ENCODE results near the gene SRP9. TPM values are rescaled to one million over a fixed set of nuclear protein-coding genes. Genes with fewer than 3 reads are reported as not detected.
A peak's percentile ranks its signal among the peaks of the same experiment; 100 is the strongest.

Gene SRP9
- total and polyA plus RNA-seq, 9 donors, result 151 to 239 (median 187) TPM

GRCh38 chr1:225815526-225816178 lies 38.0 kb downstream of the SRP9 start:
- no peak overlapping the region for H3K4me3 ChIP-seq
- H3K27me3 ChIP-seq, result no peaks in the 10 kb centered on the region
- no peaks in the 10 kb centered on the region for H3K36me3 ChIP-seq
- peaks cover 62% of the 10 kb centered on the region for H3K4me1 ChIP-seq (ENCODE audit: insufficient read depth)
- TF ChIP-seq POLR2A (IDR thresholded peaks at IDR 0.05) (no peak), EP300 (IDR thresholded peaks at IDR 0.05) (no peak), CTCF (IDR thresholded peaks at IDR 0.05) (no peak)
- H3K9me3 ChIP-seq, result no peaks in the 10 kb centered on the region
- H3K27ac ChIP-seq, result peak overlapping the region; percentile 73 to 89
- intact Hi-C loops (cut with DNase I), result no loop called here
- no peak for DNase-seq
- 86 to 90% (median 89%) methylated on average over 17 of the region's 17 CpGs for WGBS, 3 donors

- Histone ChIP-seq H3K4me3 (peak overlapping the region; percentile 6), H3K9me3 (no peaks in the 10 kb centered on the region), H3K36me3 (no peaks in the 10 kb centered on the region), H3K27ac (peak overlapping the region; percentile 78 to 89), H3K27me3 (no peaks in the 10 kb centered on the region), H3K4me1 (ENCODE audit: insufficient read depth) (peaks cover 67% of the 10 kb centered on the region)
- TF ChIP-seq EP300 (IDR thresholded peaks at IDR 0.05) (no peak), CTCF (IDR thresholded peaks at IDR 0.05) (no peak), POLR2A (IDR thresholded peaks at IDR 0.05) (no peak)
- 1 to 6% (median 5%) methylated on average over 17 of the region's 17 CpGs for WGBS, 3 donors
- intact Hi-C loops (cut with DNase I), result no loop called here
- DNase-seq, result peak; percentile 80 to 88 (median 85)
Observed at GRCh38 chr1:225816643-225817538, 39.3 kb downstream of the SRP9 start.

- Histone ChIP-seq H3K4me1 (ENCODE audit: insufficient read depth) (peaks cover 67% of the 10 kb centered on the region), H3K36me3 (no peaks in the 10 kb centered on the region), H3K9me3 (no peaks in the 10 kb centered on the region), H3K27ac (peak overlapping the region; percentile 78 to 89), H3K4me3 (no peak overlapping the region), H3K27me3 (no peaks in the 10 kb centered on the region)
- DNase-seq, result peak; percentile 70 to 79 (median 75)
- WGBS, 3 donors, result 10 to 20% (median 15%) methylated on average over 8 of the region's 8 CpGs
- TF ChIP-seq CTCF (IDR thresholded peaks at IDR 0.05) (no peak), POLR2A (IDR thresholded peaks at IDR 0.05) (no peak)
- intact Hi-C loops (cut with DNase I), result no loop called here
Observed at GRCh38 chr1:225817611-225818061, 40.0 kb downstream of the SRP9 start.

- 60 to 79% (median 60%) methylated on average over 7 of the region's 7 CpGs for WGBS, 3 donors
- intact Hi-C loops (cut with DNase I), result no loop called here
- H3K36me3 ChIP-seq, result no peaks in the 10 kb centered on the region
- H3K4me1 ChIP-seq (ENCODE audit: insufficient read depth), result peaks cover 67% of the 10 kb centered on the region
- peak overlapping the region; percentile 78 to 89 for H3K27ac ChIP-seq
- no peak for TF ChIP-seq CTCF (IDR thresholded peaks at IDR 0.05)
- TF ChIP-seq POLR2A (IDR thresholded peaks at IDR 0.05), result no peak
- TF ChIP-seq EP300 (IDR thresholded peaks at IDR 0.05), result no peak
- DNase-seq, result no peak
- H3K27me3 ChIP-seq, result no peaks in the 10 kb centered on the region
- H3K9me3 ChIP-seq, result no peaks in the 10 kb centered on the region
- no peak overlapping the region for H3K4me3 ChIP-seq
Observed at GRCh38 chr1:225818229-225818628, 40.6 kb downstream of the SRP9 start.
